Measurements from ENCODE around the gene AGO4.

GRCh38 chr1:35764283-35764682 lies 43.5 kb upstream of the AGO4 start:
- TF ChIP-seq CTCF (IDR thresholded peaks at IDR 0.05), result no peak
- TF ChIP-seq POLR2A (IDR thresholded peaks at IDR 0.05), result no peak

All from uterus (tissue), 2 donors.